ENCODE measurements around the gene TMEM229B. TPM values are rescaled to one million over a fixed set of nuclear protein-coding genes. Genes with fewer than 3 reads are reported as not detected.

The TMEM229B gene
- total RNA-seq, 1 donor from 2014 or later, result 33.2 TPM

- DNase-seq (ENCODE audit: low spot score), result no peak
These were observed 27.0 kb upstream of the TMEM229B start for GRCh38 chr14:67515386-67516079.

DNA sequence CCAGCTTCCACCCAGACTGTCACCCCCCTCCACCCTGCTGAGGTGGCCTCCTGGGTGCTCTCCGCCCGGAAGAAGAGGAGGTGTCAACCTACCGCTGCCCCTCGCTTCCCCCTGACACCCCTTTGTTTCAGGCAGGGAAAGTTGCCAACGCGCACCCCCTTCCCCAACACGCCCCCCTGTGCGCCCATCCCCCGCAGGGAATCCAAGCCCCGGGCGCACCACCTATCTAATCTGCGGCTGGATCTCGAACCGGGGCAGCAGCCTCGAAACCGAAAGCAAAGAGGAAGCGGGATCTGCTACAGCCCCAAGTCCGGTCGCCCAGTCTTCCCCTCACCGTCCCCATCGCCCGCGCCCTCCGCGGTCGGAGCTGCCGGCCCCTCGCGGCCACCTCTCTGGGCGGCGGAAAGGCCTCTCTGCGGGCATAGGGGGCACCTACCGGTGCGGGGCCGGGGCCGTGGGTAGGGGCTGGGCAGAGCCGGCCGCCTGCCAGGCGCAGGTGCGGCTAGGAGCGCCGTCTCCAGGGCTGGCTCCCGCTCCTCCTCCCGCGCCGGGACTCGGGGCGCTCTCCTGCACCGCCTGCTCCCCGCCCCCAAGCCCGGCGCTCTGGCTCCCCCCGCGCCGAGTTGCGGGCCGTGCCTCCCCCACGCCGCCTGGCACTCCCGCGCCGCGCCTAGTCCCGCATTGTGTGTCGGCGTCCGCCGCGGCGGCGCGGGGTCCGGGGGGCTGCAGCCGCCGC is 26.3 kb upstream of the TMEM229B start:
- DNase-seq (ENCODE audit: low spot score), result peak; percentile 23

GRCh38 chr14:67514203-67514607 is 25.7 kb upstream of the TMEM229B start:
- no peak for DNase-seq (ENCODE audit: low spot score)

DNA sequence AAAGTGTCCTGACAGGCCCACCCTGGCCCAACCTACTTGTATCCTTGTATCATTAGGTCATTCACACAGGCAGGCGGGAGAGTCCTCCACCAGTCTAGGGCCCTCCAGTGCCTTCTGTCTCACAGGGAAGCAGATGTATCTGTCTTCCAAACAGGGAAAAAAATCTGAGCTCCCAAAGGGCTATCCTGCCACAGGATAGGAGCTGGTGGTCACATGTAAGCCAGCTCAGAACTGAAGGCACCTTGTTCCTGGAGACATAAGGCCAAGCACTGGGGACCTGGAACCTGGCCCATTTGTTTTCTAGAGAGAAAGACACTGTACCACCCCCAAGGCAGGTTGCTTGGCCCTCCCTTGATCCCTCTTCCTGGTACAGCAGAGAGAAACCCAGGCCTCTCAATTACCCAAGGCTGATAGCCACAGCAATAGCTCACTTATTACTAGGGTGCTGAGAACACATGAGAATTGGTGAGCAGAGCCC is 25.1 kb upstream of the TMEM229B start:
- DNase-seq (ENCODE audit: low spot score), result peak; percentile 73

- DNase-seq (ENCODE audit: low spot score), result no peak
These were observed 24.2 kb upstream of the TMEM229B start for GRCh38 chr14:67512463-67513310.

DNA sequence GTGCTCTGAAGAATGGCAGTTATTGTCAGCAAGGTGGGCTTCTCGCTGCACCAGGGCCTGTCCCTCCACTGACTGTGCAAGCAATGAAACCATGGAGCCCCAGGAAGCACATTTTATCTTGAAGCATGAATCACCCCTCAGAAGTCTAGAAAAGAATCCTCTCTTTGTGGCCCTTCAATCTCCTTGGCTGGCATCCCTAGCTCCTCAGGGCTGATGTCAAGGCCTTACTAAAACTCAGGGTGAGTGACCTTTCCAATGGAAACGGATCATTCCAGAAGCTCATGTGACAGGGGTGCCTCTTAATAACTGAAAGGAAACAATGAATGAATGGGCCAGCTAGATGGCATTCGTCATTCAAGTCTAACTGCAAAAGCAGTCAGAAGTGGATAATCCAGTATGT is 22.3 kb upstream of the TMEM229B start:
- DNase-seq (ENCODE audit: low spot score), result no peak

GRCh38 chr14:67510121-67510520 is 21.6 kb upstream of the TMEM229B start:
- DNase-seq (ENCODE audit: low spot score), result no peak

DNA sequence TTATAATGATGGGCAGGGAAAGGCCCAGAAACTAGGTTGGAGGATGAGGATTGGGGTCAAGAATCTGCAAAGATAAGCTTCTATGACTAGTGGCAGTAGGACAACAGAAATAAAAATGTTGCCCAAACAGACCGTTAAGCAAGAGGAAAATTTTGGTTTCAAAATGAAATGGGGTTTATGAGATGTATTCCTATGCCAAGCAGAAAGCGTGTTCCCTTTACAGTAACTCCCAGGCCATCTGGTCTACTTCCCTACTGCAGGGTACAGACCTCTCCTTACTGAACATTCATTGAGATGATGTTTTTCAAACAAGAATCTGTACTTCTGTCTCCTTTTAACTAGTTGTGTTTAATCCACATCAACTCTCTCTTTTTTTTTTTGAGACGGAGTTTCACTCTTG is 20.4 kb upstream of the TMEM229B start:
- DNase-seq (ENCODE audit: low spot score), result no peak

DNA sequence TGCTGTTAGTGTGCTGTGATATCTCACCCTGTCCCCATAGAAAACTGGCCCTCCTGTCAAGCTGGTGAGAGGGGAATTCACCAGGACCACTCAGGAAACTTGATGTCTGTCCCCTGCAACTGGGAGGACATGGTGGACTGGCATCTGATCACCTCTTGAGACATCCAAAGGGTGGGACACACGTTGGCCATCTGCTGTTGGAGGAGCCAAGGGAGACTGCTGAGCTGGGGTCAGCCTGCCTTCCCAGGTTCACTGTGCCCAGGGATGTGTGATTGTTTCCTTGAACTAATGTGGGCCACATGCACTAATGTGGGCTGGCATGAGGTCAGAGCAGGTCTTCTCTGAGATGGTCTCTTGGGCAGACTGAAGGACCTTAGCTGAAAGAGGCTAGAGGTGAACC is 16.7 kb upstream of the TMEM229B start:
- DNase-seq (ENCODE audit: low spot score), result no peak

DNA sequence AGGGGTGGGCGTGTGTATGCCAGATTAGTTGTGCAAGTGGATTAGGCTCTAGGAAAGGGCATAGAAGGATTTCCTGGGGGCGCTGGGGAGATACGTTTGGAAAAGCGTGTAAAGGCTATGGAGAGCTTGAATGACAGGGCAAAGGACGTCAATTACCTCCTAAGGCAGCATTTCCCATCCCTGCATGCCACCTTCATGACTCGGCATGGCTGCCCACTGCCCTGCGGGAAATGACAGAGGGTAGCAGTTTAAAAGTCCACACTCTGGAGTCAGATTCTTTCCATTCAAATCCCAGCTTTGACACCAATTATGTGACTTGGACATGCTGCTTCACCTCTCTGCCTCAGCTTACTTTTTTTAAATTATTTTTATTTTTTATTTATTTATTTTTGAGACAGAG is 14.8 kb upstream of the TMEM229B start:
- DNase-seq (ENCODE audit: low spot score), result no peak

DNA sequence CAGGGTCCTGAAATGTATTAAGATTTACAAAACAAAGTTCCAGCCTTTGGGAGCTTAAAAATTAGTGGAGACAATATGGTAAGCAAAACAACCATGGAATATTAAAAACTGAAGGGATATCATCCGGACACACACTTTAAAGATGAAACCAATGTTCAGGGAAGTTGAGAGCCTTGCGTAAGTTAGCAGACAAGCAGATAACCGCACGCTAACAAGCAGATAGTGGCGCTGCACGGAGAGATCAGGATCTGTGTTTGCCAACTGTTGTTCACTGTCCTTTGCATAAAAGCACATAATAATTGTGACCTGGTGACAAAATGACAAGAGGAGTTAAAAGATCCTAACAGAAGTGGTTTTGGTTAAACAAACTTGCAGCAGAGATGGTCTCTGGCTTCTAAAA is 14.3 kb upstream of the TMEM229B start:
- no peak for DNase-seq (ENCODE audit: low spot score)

GRCh38 chr14:67501670-67502069 is 13.1 kb upstream of the TMEM229B start:
- DNase-seq (ENCODE audit: low spot score), result no peak

GRCh38 chr14:67500981-67501380 is 12.5 kb upstream of the TMEM229B start:
- no peak for DNase-seq (ENCODE audit: low spot score)

GRCh38 chr14:67497716-67498115 is 9.2 kb upstream of the TMEM229B start:
- DNase-seq (ENCODE audit: low spot score), result no peak

- no peak for DNase-seq (ENCODE audit: low spot score)
These were observed 8.7 kb upstream of the TMEM229B start for GRCh38 chr14:67497216-67497615.

GRCh38 chr14:67495827-67496226 is 7.3 kb upstream of the TMEM229B start:
- DNase-seq (ENCODE audit: low spot score), result no peak

DNA sequence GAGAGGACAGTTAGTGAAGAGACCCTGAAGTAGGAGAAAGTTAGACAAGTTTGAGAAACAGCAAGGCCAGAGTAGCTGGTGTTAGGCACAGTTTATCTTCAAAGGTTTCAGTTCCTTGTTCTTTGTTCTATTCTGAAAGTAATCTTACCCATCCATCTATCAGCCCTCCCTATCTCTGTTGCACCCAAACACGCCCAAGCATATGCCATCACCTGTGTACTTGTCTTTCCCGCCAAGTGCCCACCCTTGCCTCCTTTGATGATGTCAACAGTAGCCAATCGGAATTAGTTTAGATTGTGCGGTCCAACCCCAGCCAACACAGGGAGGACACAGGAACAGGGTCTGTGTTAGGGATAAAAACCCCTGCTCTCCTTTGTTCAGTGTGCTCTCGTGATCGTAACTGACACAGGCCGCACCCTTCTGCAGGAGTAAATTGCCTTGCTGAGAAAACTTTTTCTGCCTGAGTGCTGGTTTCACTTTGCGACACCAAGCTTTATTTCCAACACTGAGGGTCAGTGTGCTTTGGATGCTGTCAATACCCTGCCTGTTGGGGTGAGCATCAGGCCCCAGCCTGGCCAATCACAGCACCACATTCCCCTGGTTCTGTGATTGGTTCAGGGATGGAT is 4.7 kb upstream of the TMEM229B start:
- DNase-seq (ENCODE audit: low spot score), result no peak

DNA sequence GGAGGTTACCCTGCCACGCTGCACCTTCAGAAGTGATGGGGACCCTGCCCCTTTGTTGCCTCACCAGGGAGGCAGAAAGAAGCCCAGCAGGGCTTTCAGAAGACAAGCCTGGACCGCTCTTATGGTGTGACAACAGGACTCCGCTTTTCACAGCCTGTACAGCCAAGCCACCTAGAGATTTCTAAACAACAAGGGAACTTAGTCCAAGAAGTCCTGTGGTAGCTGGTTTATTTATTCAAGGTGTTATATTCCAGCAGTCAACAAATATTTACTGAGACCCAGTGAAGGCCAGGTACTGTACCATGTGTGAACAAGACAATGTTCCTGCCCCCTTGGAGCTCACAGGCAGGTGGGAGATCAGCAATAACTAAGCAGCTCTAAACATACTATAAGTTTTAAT is 4.0 kb upstream of the TMEM229B start:
- no peak for DNase-seq (ENCODE audit: low spot score)

- DNase-seq (ENCODE audit: low spot score), result no peak
These were observed 3.4 kb upstream of the TMEM229B start for GRCh38 chr14:67491741-67492507.

DNA sequence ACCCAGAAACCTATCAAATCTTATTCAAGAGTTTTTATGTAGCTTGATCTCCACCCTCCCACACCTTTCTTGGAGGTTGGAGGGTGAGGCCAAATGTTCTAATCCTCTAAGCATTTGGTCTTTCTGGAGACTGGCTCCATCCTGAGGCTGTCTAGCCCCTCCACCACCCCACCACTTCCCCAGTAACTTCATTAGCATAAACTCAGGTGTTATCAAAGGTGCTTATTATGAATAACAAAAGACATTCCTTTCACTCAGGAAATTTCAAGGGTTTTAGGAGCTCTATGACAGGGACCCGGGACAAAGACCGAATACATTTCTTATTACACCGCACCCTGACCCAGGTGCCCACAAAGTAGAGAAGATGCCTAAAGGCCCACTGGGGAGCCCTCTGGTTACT is 2.8 kb upstream of the TMEM229B start:
- DNase-seq (ENCODE audit: low spot score), result no peak

GRCh38 chr14:67490196-67490595 is 1.7 kb upstream of the TMEM229B start:
- DNase-seq (ENCODE audit: low spot score), result no peak

All from mucosa of gallbladder (tissue), 1 donor.